H4 (cell line): ENCODE results near the gene STUM. TPM values are rescaled to one million over a fixed set of nuclear protein-coding genes. Genes with fewer than 3 reads are reported as not detected.
A peak's percentile ranks its signal among the peaks of the same experiment; 100 is the strongest.
"Not testable (repeated sequence)": the region's sequence is repeated elsewhere in the genome, so short reads cannot be mapped to it uniquely, and the experiment has no call there.

Source experiments
- DNase-seq: peaks from one replicate; pipeline ENCODE4 v3.0.0-alpha.2; 2015; ENCODE audit warnings: low spot score
- total RNA-seq: library from RNA; depleted of rRNA; stranded (reverse); fragments of >200 nt; shearing (Covaris generic); gene quantifications from 2 replicates; pipeline ENCODE4 v1.2.3, GENCODE V29; 2014

STUM gene
- total RNA-seq, 1 experiment from 2014 or later: not detected

- DNase-seq: no peak
These were observed 33.2 kb downstream of the STUM start for GRCh38 chr1:226581650-226582330.

- no peak for DNase-seq
These were observed 34.4 kb downstream of the STUM start for GRCh38 chr1:226582966-226583365.

- no peak for DNase-seq
These were observed 35.6 kb downstream of the STUM start for GRCh38 chr1:226584164-226584563.

- DNase-seq: no peak
These were observed 37.6 kb downstream of the STUM start for GRCh38 chr1:226586116-226586515.

GRCh38 chr1:226586650-226587422, 38.3 kb downstream of the STUM start:
- no peak for DNase-seq

- DNase-seq: no peak
These were observed 39.9 kb downstream of the STUM start for GRCh38 chr1:226588484-226588883.

- no peak for DNase-seq
These were observed 40.6 kb downstream of the STUM start for GRCh38 chr1:226589008-226589733.

- no peak for DNase-seq
These were observed 42.0 kb downstream of the STUM start for GRCh38 chr1:226590614-226591013.

GRCh38 chr1:226593541-226593940, 45.0 kb downstream of the STUM start:
- DNase-seq: no peak

- no peak for DNase-seq
These were observed 48.1 kb downstream of the STUM start for GRCh38 chr1:226596531-226597165.

GRCh38 chr1:226597616-226598454, 49.3 kb downstream of the STUM start:
- no peak for DNase-seq

- no peak for DNase-seq
These were observed 49.9 kb downstream of the STUM start for GRCh38 chr1:226598455-226598849.

GRCh38 chr1:226598955-226599354, 50.4 kb downstream of the STUM start:
- DNase-seq: not testable (repeated sequence)

- DNase-seq: no peak
These were observed 51.2 kb downstream of the STUM start for GRCh38 chr1:226599636-226600238.

GRCh38 chr1:226600254-226600653, 51.7 kb downstream of the STUM start:
- no peak for DNase-seq

- DNase-seq: no peak
These were observed 52.9 kb downstream of the STUM start for GRCh38 chr1:226601456-226601855.

GRCh38 chr1:226602186-226603021, 53.8 kb downstream of the STUM start:
- peak; percentile 63 for DNase-seq

- DNase-seq: peak; percentile 23
These were observed 54.7 kb downstream of the STUM start for GRCh38 chr1:226603022-226603857.
